Measurements from ENCODE around the gene PRSS27. TPM values are rescaled to one million over a fixed set of nuclear protein-coding genes. Genes with fewer than 3 reads are reported as not detected.

The PRSS27 gene
- total and polyA plus RNA-seq, 2 donors (not counting 3 experiments of a cell fraction or from before 2014, with no cell fraction given): 0.33 to 0.53 TPM

GRCh38 chr16:2761472-2761871 is 41.4 kb upstream of the PRSS27 start:
- no peaks in the 10 kb centered on the region for H3K4me1 ChIP-seq (ENCODE audit: control insufficient read depth, extremely low read depth, insufficient read depth, low read length)
- H3K27ac ChIP-seq (ENCODE audit: insufficient read depth, low read depth, low read length): no peak overlapping the region
- H3K9me1 ChIP-seq (replicated peaks; ENCODE audit: control insufficient read depth, extremely low read depth, insufficient read depth, low read length): no peaks in the 10 kb centered on the region
- no peaks in the 10 kb centered on the region for H3K27me3 ChIP-seq (ENCODE audit: control insufficient read depth in 2 of 2, insufficient read depth in 2 of 2, low read length in 2 of 2)
- no peak for TF ChIP-seq MAX (IDR thresholded peaks at IDR 0.05; ENCODE audit: insufficient read depth, insufficient read length)
- H3K4me3 ChIP-seq (replicated peaks in 1 of 3; ENCODE audit: insufficient read depth in 1 of 3, low read depth in 1 of 3, low read length in 3 of 3): no peak overlapping the region
- FAIRE-seq (no peak), DNase-seq (ENCODE audit: low read depth, low spot score) (no peak)
- peaks cover 99% of the 10 kb centered on the region for H3K79me2 ChIP-seq (ENCODE audit: control insufficient read depth, insufficient read depth, low read length)
- dilution Hi-C loops (cut with MboI; ENCODE audit: extremely low pct_ligation_motif_present, low sequenced_read_pairs) (no loop called here), intact Hi-C loops (cut with micrococcal nuclease) (no loop called here)
- no TSS peak for BruUV-seq (replicated peaks)
- no peak overlapping the region for H3K9ac ChIP-seq (replicated peaks; ENCODE audit: extremely low read depth, insufficient read depth, low read length)
- H3K36me3 ChIP-seq (ENCODE audit: control insufficient read depth in 2 of 2, extremely low read depth in 1 of 2, insufficient read depth in 2 of 2, low read length in 2 of 2): peaks cover 80 to 82% of the 10 kb centered on the region in 2 experiments
- H3K4me2 ChIP-seq (ENCODE audit: insufficient read depth, low read length): no peak overlapping the region
- CTCF ChIA-PET: no interaction called here
- POLR2A ChIA-PET: no interaction called here
- H2AFZ ChIP-seq (ENCODE audit: low read depth, low read length): no peak overlapping the region
- H3K9me3 ChIP-seq (replicated peaks; ENCODE audit: control insufficient read depth, insufficient read depth, low read length): no peaks in the 10 kb centered on the region
- H4K20me1 ChIP-seq (replicated peaks; ENCODE audit: control insufficient read depth, extremely low read depth, insufficient read depth, low read length): peaks cover 5% of the 10 kb centered on the region

- H3K79me2 ChIP-seq (ENCODE audit: control insufficient read depth, insufficient read depth, low read length): peaks cover 94% of the 10 kb centered on the region
- H3K9ac ChIP-seq (replicated peaks; ENCODE audit: extremely low read depth, insufficient read depth, low read length): no peak overlapping the region
- H4K20me1 ChIP-seq (replicated peaks; ENCODE audit: control insufficient read depth, extremely low read depth, insufficient read depth, low read length): peaks cover 23% of the 10 kb centered on the region
- H3K4me3 ChIP-seq (replicated peaks in 1 of 3; ENCODE audit: insufficient read depth in 1 of 3, low read depth in 1 of 3, low read length in 3 of 3): no peak overlapping the region
- no peaks in the 10 kb centered on the region for H3K9me1 ChIP-seq (replicated peaks; ENCODE audit: control insufficient read depth, extremely low read depth, insufficient read depth, low read length)
- H2AFZ ChIP-seq (ENCODE audit: low read depth, low read length): no peak overlapping the region
- H3K27me3 ChIP-seq (ENCODE audit: control insufficient read depth in 2 of 2, insufficient read depth in 2 of 2, low read length in 2 of 2): no peaks in the 10 kb centered on the region
- H3K4me1 ChIP-seq (ENCODE audit: control insufficient read depth, extremely low read depth, insufficient read depth, low read length): peaks cover 19% of the 10 kb centered on the region
- intact Hi-C loops (cut with micrococcal nuclease): no loop called here
- peaks cover 43 to 46% of the 10 kb centered on the region in 2 experiments for H3K36me3 ChIP-seq (ENCODE audit: control insufficient read depth in 2 of 2, extremely low read depth in 1 of 2, insufficient read depth in 2 of 2, low read length in 2 of 2)
- no peak for DNase-seq (ENCODE audit: low read depth, low spot score)
- POLR2A ChIA-PET: no interaction called here
- no peaks in the 10 kb centered on the region for H3K9me3 ChIP-seq (replicated peaks; ENCODE audit: control insufficient read depth, insufficient read depth, low read length)
- no peak for FAIRE-seq
- H3K4me2 ChIP-seq (ENCODE audit: insufficient read depth, low read length): no peak overlapping the region
- dilution Hi-C loops (cut with MboI; ENCODE audit: extremely low pct_ligation_motif_present, low sequenced_read_pairs): no loop called here
- CTCF ChIA-PET: no interaction called here
- no TSS peak for BruUV-seq (replicated peaks)
- no peak overlapping the region for H3K27ac ChIP-seq (ENCODE audit: insufficient read depth, low read depth, low read length)
- no peak for TF ChIP-seq EZH2 (IDR thresholded peaks at IDR 0.05; ENCODE audit: borderline replicate concordance, low read depth, low read length, severe bottlenecking)
- no peak for TF ChIP-seq CTCF (IDR thresholded peaks at IDR 0.05; ENCODE audit: extremely low read depth in 1 of 2, insufficient read depth in 1 of 2, low read depth in 1 of 2, low read length in 2 of 2)
- no peak for TF ChIP-seq FOS (IDR thresholded peaks at IDR 0.05; ENCODE audit: borderline replicate concordance, insufficient read depth, low read length)
- TF ChIP-seq POLR2AphosphoS5 (IDR thresholded peaks at IDR 0.05; ENCODE audit: insufficient read depth, low read depth, low read length): no peak
- TF ChIP-seq MYC (IDR thresholded peaks at IDR 0.05; ENCODE audit: low read depth, low read length): no peak
These were observed 37.3 kb upstream of the PRSS27 start for GRCh38 chr16:2757344-2757743.

All from endothelial cell of umbilical vein (primary cell).